ENCODE measurements around the gene JADE2.

The JADE2 gene

GRCh38 chr5:134625559-134625958, 100.1 kb downstream of the JADE2 start:
- Histone ChIP-seq H3K4me1 (peaks cover 3% of the 10 kb centered on the region; the same call in 1 of the 2 replicates), H3K36me3 (replicated peaks) (peaks cover 23% of the 10 kb centered on the region), H3K9me3 (no peaks in the 10 kb centered on the region), H3K4me3 (no peak overlapping the region), H3K27me3 (ENCODE audit: low read depth) (no peaks in the 10 kb centered on the region)
- DNase-seq (ENCODE audit: low spot score in 2 of 2), result no peak
- in situ Hi-C loops (cut with MboI; ENCODE audit: low sequenced_read_pairs), result no loop called here

GRCh38 chr5:134626369-134627014, 101.0 kb downstream of the JADE2 start:
- no peak for DNase-seq (ENCODE audit: low spot score in 2 of 2)
- no peaks in the 10 kb centered on the region for H3K9me3 ChIP-seq
- H3K27me3 ChIP-seq (ENCODE audit: low read depth), result no peaks in the 10 kb centered on the region
- peaks cover 16% of the 10 kb centered on the region for H3K36me3 ChIP-seq (replicated peaks)
- in situ Hi-C loops (cut with MboI; ENCODE audit: low sequenced_read_pairs), result no loop called here
- H3K4me3 ChIP-seq, result no peak overlapping the region
- H3K4me1 ChIP-seq, result peaks cover 3% of the 10 kb centered on the region; the same call in 1 of the 2 replicates
